Activated CD8-positive, alpha-beta T cell treated with anti-CD3 and anti-CD28 coated beads for 36 hours (primary cell): Measurements from ENCODE around the gene RALBP1. TPM values are rescaled to one million over a fixed set of nuclear protein-coding genes. Genes with fewer than 3 reads are reported as not detected.

Source experiments
- ATAC-seq: fragments of 200-7000 bp; cut with Tn5 transposase; one replicate; pipeline ENCODE4 v1.10.0; 2021; ENCODE audit warnings: mild to moderate bottlenecking, moderate library complexity
- CTCF ChIA-PET: fragments of 350-600 bp; sonication (Branson Sonifier 250); formaldehyde crosslinking; loops from one replicate; lab custom pipeline; 2021; ENCODE audit warnings: antibody characterized with exemption; lab: Charles Lee
- POLR2A ChIA-PET: fragments of 350-600 bp; sonication (Branson Sonifier 250); formaldehyde crosslinking; loops from one replicate; lab custom pipeline; 2021; ENCODE audit warnings: antibody characterized with exemption; lab: Charles Lee
- DNase-seq: peaks from one replicate; pipeline ENCODE4 v3.0.0-alpha.2; 2020
- H3K27ac Mint-ChIP-seq: one replicate; pipeline ENCODE4 v1.8.0; 2021; ENCODE audit warnings: mild to moderate bottlenecking, mixed read lengths
- H3K27me3 Mint-ChIP-seq: one replicate; pipeline ENCODE4 v1.8.0; 2021; ENCODE audit warnings: mixed read lengths
- H3K36me3 Mint-ChIP-seq: one replicate; pipeline ENCODE4 v1.8.0; 2021; ENCODE audit warnings: low read depth, mixed read lengths
- H3K4me1 Mint-ChIP-seq: one replicate; pipeline ENCODE4 v1.8.0; 2021; ENCODE audit warnings: low read depth, mixed read lengths
- H3K4me3 Mint-ChIP-seq: one replicate; pipeline ENCODE4 v1.8.0; 2021; ENCODE audit warnings: mild to moderate bottlenecking, moderate library complexity, mixed read lengths
- H3K9me3 Mint-ChIP-seq: one replicate; pipeline ENCODE4 v1.8.0; 2021; ENCODE audit warnings: mixed read lengths
- intact Hi-C: fragments of 100-400 bp; cut with micrococcal nuclease; formaldehyde crosslinking; loops from one replicate; pipeline ENCODE4 v1.10.0; 2022
- total RNA-seq, 2 experiments: library from RNA; stranded (reverse); gene quantifications; one replicate each; pipeline ENCODE4 v1.2.3, GENCODE V29; 2021
- TF ChIP-seq, protein P1 (sequence below): fragments of 200-600 bp; IDR thresholded peaks from one replicate; pipeline ENCODE4 v1.8.0; 2022; ENCODE audit warnings: antibody characterized with exemption, mild to moderate bottlenecking

The RALBP1 gene
- total RNA-seq, 2 experiments from 2014 or later = 47.8 to 50.2 TPM

DNA sequence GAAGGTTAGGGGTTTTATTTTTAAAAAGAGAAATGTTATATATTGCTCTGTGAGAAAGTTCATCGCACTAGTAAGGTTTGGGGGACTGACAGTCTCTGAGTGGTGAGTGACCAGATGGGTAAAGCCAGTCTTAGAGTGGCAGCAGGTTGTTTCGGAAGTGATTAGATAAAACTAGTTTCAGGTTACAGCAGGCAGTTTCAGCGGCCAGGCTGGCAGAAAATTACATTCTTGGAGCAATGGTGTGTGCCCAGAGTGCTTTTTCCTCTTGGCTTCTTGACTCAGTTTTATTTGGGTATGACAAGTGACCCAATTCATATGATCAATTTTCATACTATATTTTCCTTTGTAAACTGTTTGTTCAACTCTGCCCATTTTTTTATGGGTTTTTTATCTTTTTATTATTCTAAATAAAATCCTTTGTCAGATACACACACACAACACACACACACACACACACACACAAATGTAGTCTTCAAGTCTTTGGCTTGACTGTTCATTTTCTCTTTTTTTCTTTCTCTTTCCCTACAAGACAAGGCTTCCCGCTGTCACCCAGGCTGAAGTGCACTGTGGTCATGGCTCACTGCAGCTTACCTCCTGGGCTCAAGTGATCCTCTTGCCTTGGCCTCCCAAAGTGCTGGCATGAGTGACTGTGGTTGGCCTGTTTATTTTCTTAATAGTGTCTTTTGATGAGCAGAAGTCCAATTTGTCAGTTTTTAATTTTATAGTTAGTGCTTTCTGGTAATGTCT is 30.9 kb downstream of the RALBP1 start:
- H3K4me3 Mint-ChIP-seq = no peak overlapping the region
- H3K36me3 Mint-ChIP-seq = peaks cover 17% of the 10 kb centered on the region
- peak overlapping the region; percentile 33 for H3K27ac Mint-ChIP-seq
- no peak for DNase-seq
- H3K27me3 Mint-ChIP-seq = no peaks in the 10 kb centered on the region
- ATAC-seq = no peak
- CTCF ChIA-PET = interaction anchor here (3.6 kb wide), 1 partner anchor 10 kb away, joined by 29 read pairs; no protein-coding TSS in a partner anchor
- peaks cover 19% of the 10 kb centered on the region for H3K4me1 Mint-ChIP-seq
- POLR2A ChIA-PET = interaction anchor here (0.7 to 1.7 kb wide), 2 partner anchors 26 to 32 kb away, joined by 3 read pairs; no protein-coding TSS in a partner anchor
- TF ChIP-seq, protein P1, sequence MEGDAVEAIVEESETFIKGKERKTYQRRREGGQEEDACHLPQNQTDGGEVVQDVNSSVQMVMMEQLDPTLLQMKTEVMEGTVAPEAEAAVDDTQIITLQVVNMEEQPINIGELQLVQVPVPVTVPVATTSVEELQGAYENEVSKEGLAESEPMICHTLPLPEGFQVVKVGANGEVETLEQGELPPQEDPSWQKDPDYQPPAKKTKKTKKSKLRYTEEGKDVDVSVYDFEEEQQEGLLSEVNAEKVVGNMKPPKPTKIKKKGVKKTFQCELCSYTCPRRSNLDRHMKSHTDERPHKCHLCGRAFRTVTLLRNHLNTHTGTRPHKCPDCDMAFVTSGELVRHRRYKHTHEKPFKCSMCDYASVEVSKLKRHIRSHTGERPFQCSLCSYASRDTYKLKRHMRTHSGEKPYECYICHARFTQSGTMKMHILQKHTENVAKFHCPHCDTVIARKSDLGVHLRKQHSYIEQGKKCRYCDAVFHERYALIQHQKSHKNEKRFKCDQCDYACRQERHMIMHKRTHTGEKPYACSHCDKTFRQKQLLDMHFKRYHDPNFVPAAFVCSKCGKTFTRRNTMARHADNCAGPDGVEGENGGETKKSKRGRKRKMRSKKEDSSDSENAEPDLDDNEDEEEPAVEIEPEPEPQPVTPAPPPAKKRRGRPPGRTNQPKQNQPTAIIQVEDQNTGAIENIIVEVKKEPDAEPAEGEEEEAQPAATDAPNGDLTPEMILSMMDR = no peak
- intact Hi-C loops = no loop called here
- H3K9me3 Mint-ChIP-seq = peaks cover 11% of the 10 kb centered on the region

DNA sequence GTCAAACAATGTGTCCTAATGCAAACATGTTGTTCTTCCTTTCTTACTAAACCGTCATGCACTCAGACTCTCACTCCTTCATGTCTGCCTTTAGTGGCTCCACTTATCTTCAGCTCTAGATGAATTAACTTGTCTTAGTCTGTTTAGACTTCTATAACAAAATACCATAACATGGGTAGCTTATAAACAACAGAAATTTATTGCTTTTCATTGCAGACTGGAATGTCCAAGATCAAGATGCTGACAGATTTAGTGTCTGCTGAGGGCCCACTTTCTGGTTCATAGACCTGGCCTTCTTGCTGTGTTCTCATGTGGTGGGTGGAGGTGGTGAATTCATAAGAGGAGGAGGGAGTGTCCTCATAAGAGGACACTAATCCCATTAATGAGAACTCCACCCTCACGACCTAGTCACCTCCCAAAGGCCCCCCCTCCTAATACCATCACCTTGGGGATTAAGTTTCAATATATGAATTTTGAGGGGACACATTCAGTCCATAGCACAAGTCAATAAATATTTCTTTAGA is 32.3 kb downstream of the RALBP1 start:
- TF ChIP-seq, protein P1 = no peak
- no peak for DNase-seq
- peaks cover 10% of the 10 kb centered on the region for H3K9me3 Mint-ChIP-seq
- intact Hi-C loops = no loop called here
- ChIA-PET POLR2A (interaction anchor here (1.7 kb wide), 1 partner anchor 27 kb away, joined by 3 read pairs; no protein-coding TSS in a partner anchor), CTCF (interaction anchor here (1.4 to 3.6 kb wide), 2 partner anchors 9 to 104 kb away, joined by 4 to 29 read pairs; no protein-coding TSS in a partner anchor)
- no peak overlapping the region for H3K27ac Mint-ChIP-seq
- no peaks in the 10 kb centered on the region for H3K27me3 Mint-ChIP-seq
- no peak for ATAC-seq
- peaks cover 9% of the 10 kb centered on the region for H3K36me3 Mint-ChIP-seq
- H3K4me1 Mint-ChIP-seq = peaks cover 19% of the 10 kb centered on the region
- H3K4me3 Mint-ChIP-seq = no peak overlapping the region

DNA sequence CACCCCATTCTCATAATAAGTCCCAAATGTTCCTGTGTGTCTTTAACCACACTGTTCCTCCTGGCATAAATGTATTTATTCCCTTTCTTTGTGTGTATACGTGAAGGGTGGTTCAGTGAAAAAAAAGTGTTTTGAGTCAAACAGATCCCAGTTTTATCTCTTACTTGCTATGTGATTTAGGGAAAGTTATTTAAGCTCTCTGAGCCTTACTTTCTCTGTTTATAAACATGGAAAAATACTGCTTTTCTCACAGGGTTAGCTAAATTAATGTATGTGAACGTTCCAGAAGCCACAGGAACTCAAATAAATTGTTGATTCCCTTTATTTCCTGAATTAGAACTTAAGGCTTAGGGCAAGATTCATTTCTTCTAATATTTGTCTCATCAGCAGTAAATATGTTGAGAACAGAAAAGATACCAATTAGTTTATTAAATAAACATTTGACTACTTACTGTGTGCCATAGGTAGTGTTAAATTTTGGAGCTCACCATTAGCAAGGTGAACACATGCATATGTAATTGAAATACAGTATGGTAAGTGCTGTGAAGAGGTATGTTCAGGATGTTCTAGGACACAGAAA is 33.2 kb downstream of the RALBP1 start:
- peaks cover 19% of the 10 kb centered on the region for H3K4me1 Mint-ChIP-seq
- TF ChIP-seq, protein P1 = no peak
- no peak overlapping the region for H3K27ac Mint-ChIP-seq
- ATAC-seq (no peak), DNase-seq (no peak)
- ChIA-PET CTCF (interaction anchor here (0.7 to 1.4 kb wide), 2 partner anchors 11 to 105 kb away, joined by 3 to 4 read pairs; no protein-coding TSS in a partner anchor), POLR2A (no interaction called here)
- peaks cover 2% of the 10 kb centered on the region for H3K36me3 Mint-ChIP-seq
- intact Hi-C loops = no loop called here
- H3K9me3 Mint-ChIP-seq = peaks cover 3% of the 10 kb centered on the region
- no peak overlapping the region for H3K4me3 Mint-ChIP-seq
- no peaks in the 10 kb centered on the region for H3K27me3 Mint-ChIP-seq

GRCh38 chr18:9513971-9514512 is 38.7 kb downstream of the RALBP1 start:
- POLR2A ChIA-PET = interaction anchor here (0.9 to 1.0 kb wide), 2 partner anchors 16 to 152 kb away, joined by 3 read pairs; no protein-coding TSS in a partner anchor
- H3K27ac Mint-ChIP-seq = no peak overlapping the region
- TF ChIP-seq, protein P1 = no peak
- H3K9me3 Mint-ChIP-seq = no peaks in the 10 kb centered on the region
- DNase-seq (no peak), ATAC-seq (no peak)
- H3K27me3 Mint-ChIP-seq = no peaks in the 10 kb centered on the region
- no peak overlapping the region for H3K4me3 Mint-ChIP-seq
- intact Hi-C loops = loop anchor here (10.0 kb wide), 1 partner anchor 179 kb away; the partner anchor contains the start of gene TWSG1
- H3K36me3 Mint-ChIP-seq = peaks cover 10% of the 10 kb centered on the region
- CTCF ChIA-PET = interaction anchor here (0.8 to 4.4 kb wide), 3 partner anchors 8 to 441 kb away, joined by 3 to 29 read pairs (median 4); no protein-coding TSS in a partner anchor
- peaks cover 3% of the 10 kb centered on the region for H3K4me1 Mint-ChIP-seq
